ENCODE results near the gene SPN.
A peak's percentile ranks its signal among the peaks of the same experiment; 100 is the strongest.
"Not testable (repeated sequence)": the region's sequence is repeated elsewhere in the genome, so short reads cannot be mapped to it uniquely, and the experiment has no call there.

Gene SPN, protein sequence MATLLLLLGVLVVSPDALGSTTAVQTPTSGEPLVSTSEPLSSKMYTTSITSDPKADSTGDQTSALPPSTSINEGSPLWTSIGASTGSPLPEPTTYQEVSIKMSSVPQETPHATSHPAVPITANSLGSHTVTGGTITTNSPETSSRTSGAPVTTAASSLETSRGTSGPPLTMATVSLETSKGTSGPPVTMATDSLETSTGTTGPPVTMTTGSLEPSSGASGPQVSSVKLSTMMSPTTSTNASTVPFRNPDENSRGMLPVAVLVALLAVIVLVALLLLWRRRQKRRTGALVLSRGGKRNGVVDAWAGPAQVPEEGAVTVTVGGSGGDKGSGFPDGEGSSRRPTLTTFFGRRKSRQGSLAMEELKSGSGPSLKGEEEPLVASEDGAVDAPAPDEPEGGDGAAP

DNA sequence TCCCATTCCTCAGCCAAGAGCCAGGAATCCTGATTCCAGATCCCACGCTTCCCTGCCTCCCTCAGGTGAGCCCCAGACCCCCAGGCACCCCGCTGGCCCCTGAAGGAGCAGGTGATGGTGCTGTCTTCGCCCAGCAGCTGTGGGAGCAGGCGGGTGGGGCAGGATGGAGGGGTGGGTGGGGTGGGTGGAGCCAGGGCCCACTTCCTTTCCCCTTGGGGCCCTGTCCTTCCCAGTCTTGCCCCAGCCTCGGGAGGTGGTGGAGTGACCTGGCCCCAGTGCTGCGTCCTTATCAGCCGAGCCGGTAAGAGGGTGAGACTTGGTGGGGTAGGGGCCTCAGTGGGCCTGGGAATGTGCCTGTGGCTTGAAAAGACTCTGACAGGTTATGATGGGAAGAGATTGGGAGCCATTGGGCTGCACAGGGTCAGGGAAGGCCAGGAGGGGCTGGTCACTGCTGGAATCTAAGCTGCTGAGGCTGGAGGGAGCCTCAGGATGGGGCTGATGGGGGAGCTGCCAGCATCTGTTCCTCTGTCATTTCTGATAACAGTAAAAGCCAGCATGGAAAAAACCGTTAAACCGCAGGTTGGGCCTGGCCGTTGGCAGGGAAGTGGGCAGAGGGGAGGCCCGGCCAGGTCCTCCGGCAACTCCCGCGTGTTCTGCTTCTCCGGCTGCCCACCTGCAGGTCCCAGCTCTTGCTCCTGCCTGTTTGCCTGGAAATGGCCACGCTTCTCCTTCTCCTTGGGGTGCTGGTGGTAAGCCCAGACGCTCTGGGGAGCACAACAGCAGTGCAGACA, at the start of gene SPN:
Gene SPN, plus strand, starts transcription at position 232 of the 791 bp plus-strand sequence. Its CDS starts 482 bp downstream, at position 714.
- no peak for DNase-seq (ENCODE audit: low read depth, low spot score)

DNA sequence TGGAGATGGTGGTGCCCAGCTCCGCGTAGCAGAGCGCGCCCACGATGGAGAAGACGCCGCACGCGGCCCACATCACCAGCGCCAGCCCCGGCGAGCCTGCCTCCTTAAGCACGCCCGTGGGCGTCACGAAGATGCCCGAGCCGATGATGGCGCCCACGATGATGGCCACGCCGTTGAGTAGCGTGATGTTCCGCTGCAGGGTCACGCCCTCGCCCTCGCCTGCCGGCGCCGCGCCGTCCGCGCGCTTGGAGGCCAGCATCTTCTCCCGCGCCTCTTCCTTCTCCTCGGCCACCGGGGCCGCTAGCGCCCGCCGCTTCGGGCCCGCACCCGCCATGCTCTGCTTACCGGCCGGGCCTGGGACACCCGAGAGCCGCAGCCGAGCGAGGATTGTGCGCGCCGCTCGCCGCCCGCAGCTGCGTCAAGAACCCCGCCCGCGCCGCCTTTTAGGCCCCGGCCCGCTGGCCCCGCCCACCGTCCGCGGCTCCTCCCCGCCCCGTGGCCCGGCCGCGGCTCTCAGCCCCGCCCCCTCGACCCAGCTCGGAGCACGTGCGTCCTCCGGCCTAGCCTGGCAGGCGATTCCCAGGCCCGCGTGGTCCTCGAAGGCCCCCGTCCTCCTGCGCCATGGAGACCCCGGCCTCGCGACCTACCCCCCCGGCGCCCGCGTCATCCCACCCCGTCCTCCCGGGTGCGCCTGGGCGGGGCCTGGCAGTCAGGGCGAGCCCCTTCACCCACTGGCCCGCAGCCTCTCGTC, 49.6 kb upstream of the SPN start:
- DNase-seq (ENCODE audit: low read depth, low spot score): peak; percentile 91

DNA sequence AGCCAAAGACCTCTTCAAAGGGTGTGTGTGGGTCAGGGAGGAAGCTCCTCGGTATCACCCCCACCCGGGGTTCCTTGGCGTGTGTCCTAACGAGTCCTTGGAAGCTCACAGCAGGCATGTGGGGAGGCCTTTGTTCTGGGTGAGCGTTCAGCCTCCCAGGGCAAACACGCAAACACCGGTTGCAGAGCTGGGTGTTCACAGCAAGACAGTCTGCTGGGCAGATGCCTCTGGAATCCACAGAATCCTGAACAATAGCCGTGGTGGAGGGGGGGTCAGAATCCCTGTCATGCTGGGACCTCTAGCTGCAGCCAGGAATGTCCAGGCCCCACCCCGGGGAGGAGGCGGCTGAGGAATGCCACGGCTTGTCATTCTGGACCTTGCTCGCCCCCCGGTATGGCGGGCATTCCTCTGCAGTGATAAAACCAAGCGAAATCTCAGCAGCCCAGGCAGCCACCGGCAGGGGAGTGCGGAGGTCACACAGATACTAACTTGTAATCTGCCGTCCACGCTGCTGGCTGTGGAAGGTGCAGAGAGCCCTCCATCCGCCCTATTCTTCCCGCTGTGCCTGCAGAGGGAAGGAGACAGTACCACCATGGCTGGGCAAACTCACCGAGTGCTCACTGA, 48.2 kb upstream of the SPN start:
- DNase-seq (ENCODE audit: low read depth, low spot score): peak; percentile 55

DNA sequence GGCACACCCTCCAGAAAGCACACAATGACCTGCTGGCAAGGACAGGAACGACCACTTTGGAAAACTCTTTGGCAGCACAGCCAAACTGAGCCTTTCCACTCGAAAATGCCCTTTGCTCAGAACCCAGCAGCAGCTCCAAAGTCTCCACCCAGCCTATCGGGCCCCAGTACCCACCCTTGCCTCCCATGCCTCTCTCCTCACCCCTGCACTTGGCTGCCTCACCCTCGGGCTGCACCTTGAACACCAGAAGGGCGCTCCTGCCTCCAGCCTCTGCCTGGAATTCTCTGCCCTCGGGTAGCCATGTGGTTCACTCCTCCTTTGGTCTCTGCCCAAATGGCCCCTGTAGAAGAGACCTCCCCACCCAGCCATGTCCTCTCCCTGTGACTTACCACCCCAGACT, 46.9 kb upstream of the SPN start:
- DNase-seq (ENCODE audit: low read depth, low spot score): not testable (repeated sequence)

DNA sequence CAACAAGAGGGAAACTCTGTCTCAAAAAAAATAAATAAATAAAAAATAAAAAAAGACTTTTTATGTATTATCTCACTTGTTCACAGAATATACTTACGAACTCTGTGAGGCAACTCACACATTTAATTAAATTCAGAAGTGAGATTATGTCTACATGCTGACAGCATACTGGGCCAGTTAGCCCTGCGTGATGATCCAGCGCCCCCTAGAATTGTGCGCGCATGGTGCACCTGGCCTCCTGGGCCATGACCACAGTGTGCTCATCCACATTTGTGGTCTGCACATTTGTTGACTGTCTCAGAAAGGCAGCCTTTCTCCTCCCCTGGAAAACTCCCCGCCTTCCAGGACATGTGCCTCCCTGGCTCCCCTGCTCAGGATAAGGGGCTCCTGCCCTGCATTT, 42.5 kb upstream of the SPN start:
- DNase-seq (ENCODE audit: low read depth, low spot score): not testable (repeated sequence)

DNA sequence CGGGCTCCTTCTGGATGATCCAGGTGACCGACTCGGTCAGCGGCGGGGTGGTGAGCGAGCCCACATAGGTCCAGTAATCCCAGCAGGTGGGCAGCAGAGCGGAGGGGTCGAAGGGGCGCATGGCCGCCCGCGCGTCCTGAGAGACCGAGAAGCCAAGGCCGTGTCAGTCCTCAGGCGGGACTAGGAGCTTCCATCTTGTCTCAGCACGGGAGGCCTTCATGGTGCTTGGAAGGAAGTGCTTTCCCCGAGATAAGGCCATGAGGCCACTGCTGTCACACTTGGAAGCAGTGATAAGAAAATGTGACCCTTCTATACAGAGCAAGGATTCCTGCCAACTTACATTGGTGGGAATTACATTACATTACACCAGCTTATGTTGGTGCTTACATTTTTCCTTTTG, 40.3 kb upstream of the SPN start:
- DNase-seq (ENCODE audit: low read depth, low spot score): not testable (repeated sequence)

DNA sequence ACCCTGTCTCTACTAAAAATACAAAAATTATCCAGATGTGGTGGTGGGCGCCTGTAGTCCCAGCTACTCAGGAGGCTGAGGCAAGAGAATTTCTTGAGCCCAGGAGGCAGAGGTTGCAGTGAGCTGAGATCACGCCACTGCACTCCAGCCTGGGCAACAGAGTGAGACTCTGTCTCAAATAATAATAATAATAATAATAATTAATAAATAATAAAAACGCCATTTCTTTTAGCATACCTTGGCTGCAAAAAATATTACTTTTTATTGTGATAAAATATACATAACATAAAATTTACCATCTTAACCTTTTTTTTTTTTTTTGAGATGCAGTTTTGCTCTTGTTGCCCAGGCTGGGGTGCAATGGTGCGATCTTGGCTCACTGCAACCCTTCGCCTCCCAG, 39.8 kb upstream of the SPN start:
- not testable (repeated sequence) for DNase-seq (ENCODE audit: low read depth, low spot score)

DNA sequence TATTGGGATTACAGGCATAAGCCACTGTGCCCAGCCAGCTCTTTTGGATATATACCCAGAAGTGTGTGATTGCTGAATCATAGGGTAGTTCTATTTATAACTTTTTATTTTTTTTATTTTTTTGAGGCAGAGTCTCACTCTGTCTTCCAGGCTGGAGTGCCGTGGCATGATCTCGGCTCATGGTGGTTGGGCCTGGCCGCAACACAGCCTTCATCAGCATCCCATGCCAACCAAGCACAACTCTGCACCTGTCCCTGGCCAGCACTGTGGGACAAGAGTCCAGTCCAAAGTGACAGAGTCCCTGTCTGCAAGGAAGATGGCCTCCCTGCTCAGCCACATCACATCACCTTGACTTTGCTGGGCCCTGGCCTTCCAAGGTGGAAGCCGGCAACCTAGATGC, 37.9 kb upstream of the SPN start:
- DNase-seq (ENCODE audit: low read depth, low spot score): not testable (repeated sequence)

DNA sequence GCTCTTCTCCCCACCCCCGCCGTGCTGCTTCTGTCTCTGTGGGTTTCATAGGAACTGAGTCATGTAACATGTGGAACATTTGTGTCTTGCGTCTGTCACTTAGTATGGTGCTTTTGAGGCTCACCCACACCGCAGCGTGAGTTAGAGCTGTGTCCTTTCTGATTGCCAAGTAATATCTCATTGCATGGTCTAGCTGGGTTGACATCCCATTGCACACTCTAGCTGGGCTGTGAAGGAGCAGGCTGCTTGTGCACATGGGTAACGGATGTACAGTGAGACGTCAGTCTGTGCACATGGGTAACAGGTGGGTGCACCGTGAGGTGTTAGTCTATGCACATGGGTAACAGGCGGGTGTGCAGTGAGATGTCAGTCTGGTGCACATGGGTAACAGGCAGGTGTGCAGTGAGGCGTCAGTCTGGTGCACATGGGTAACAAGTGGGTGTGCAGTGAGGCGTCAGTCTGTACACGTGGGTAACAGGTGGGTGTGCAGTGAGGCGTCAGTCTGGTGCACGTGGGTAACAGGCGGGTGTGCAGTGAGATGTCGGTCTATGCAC, 36.2 kb upstream of the SPN start:
- not testable (repeated sequence) for DNase-seq (ENCODE audit: low read depth, low spot score)

DNA sequence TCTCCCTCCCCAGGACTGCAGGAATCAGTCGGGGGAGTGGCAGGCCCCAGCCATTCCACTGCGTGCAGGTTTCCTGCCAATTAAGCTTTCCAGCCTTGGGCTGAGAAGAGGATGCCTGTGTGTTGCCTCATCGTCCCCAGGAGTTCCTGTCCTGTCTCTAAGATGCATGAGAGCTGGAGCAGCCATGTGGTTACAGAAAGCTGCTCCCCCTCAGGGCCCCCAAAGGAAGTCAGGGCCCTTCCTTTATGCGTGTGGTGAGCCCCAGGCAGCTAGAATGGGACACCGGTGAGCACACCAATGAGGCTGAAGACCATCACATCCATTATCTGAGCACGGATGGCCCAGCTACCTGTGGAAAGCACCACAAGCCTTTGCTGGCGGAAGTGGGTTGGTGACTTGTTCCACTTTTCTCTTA, 35.4 kb upstream of the SPN start:
- not testable (repeated sequence) for DNase-seq (ENCODE audit: low read depth, low spot score)

DNA sequence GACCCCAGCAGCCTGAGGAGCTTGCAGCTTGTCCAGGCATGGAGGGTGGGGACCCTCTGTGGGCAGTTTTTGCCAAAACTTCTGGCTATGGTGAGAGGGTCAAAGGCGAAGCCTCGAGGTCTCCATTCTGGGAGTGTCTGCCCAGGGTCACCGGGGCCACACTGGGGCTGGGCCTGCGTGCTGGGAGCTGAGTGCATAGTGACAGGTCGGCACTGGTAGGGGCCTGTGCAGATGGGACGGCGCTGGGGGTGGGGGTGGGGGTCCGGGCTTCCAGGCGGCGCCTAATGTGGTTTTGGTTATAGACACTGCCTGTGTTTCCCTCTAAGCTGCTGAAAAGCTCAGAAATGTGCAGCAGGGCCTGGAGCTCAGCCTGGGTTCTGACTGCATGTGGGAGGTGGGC, 34.3 kb upstream of the SPN start:
- not testable (repeated sequence) for DNase-seq (ENCODE audit: low read depth, low spot score)

DNA sequence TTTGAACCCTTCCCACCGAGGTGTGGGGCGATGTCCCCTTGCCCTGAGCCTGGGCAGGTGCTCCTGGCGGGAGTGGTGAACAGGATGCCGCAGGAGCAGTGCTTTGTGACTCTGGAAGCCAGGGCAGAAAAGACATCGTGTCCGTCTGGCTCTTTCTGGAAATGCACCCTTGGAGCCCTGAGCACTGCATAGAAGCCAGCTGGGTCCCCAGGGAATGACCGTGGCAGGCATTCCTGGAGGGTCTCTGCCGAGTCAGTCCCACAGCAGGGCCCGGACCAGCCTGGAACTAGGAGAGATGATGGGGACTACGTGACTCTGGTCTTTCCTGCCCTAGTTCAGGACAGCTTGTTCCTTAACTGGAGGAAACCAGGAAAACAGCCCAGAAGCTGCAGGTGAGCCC, 33.7 kb upstream of the SPN start:
- DNase-seq (ENCODE audit: low read depth, low spot score): not testable (repeated sequence)

DNA sequence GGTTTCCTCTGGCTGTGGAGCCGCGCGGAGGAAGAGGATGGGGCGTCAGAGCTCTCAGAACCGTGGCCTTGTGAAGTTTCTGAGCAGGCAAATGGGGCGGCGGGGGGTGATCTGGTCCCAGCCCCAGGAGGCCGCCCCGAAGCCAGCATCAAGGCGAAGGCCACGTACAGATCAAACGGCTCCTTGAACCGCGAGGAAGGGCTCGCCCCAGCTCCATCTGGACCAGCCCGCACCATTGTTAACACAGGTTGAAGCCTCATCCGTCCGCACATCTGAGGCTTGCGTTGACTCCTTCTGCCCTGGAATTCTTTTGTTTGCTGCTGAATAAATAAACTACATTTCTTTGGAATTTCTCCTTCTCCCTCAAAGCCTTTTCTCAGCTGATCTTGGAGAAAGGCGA, 31.4 kb upstream of the SPN start:
- not testable (repeated sequence) for DNase-seq (ENCODE audit: low read depth, low spot score)

DNA sequence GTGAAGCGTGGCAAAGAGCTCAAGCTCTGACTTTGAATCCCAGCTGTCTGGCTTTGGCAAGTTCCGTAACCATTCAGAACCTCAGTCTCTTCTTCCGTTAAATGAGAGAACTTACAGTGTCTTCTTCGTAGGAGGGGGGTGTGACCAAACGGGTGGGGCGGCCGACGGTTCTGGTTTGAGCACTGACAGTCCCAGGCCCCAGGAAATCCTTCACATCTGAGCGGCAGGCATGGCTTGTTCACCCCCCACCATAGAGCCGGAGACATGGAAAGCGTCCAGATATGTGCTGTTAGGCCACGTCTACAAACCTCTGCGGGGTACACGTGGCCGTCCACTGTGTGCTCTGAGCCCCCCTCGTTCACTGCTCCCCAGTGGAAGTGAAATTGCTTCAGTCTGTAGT, 27.1 kb upstream of the SPN start:
- not testable (repeated sequence) for DNase-seq (ENCODE audit: low read depth, low spot score)

DNA sequence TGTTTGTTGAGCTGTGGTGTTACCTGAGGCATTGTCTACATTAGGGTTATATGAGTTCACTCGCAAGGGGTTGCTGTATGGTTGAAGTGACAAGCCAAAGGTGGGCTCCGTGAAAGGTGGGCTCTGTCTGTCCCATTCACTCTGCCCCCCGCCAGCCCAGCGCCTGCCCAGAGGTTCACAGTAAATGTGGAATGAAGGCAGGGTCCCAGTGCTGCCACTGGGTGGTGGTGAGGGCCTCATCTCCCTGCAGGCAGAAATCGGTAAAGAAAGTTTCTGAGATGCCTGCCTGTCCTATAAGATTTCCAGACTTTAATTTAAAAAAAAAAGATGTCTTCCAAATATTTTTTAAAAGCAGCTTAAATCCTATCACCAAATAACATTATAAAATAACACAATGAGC, 26.7 kb upstream of the SPN start:
- DNase-seq (ENCODE audit: low read depth, low spot score): not testable (repeated sequence)

DNA sequence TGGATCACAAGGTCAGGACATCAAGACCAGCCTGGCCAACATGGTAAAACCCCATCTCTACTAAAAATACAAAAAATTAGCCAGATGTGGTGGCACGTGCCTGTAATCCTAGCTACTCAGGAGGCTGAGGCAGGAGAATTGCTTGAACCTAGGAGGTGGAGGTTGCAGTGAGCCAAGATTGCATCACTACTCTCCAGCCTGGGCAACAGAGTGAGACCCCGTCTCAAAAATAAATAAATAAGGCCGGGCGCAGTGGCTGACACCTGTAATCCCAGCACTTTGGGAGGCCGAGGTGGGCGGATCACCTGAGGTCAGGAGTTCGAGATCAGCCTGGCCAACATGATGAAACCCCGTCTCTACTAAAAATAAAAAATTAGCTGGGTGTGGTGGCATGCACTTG, 24.3 kb upstream of the SPN start:
- DNase-seq (ENCODE audit: low read depth, low spot score): not testable (repeated sequence)

DNA sequence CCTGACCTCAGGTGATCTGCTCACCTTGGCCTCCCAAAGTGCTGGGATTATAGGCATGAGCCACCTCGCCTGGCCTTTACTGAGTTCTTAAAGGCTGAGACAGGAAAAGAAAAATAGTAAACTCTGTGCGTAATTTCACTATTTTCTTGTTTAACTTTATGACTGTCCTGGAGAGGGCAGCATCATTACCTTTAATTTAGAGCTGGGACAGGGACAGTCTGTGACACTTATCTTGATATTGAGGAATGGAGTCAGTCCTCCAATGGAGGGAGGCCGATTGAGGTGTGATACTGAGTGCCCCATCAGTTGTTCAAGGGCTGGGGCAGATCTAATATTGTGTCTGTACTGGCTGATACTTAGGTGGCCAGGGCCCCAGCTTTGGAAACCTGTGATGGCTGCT, 21.5 kb upstream of the SPN start:
- no peak for DNase-seq (ENCODE audit: low read depth, low spot score)

DNA sequence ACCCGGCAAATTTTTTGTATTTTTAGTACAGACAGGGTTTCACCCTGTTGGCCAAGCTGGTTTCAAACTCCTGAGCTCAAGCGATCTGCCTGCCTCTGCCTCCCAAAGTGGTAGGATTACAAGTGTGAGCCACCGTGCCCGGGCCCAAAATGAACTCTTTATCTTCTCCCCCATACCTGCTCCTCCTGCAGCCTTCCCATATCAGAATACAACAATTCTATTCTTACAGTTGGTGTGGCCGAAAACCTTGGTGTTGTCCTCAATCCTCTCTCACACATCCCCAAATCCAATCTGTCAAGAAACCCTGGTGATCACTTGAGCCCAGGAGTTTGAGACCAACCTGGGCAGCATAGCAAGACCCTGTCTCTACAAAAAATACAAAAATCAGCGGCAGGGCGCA, 19.5 kb upstream of the SPN start:
- no peak for DNase-seq (ENCODE audit: low read depth, low spot score)

DNA sequence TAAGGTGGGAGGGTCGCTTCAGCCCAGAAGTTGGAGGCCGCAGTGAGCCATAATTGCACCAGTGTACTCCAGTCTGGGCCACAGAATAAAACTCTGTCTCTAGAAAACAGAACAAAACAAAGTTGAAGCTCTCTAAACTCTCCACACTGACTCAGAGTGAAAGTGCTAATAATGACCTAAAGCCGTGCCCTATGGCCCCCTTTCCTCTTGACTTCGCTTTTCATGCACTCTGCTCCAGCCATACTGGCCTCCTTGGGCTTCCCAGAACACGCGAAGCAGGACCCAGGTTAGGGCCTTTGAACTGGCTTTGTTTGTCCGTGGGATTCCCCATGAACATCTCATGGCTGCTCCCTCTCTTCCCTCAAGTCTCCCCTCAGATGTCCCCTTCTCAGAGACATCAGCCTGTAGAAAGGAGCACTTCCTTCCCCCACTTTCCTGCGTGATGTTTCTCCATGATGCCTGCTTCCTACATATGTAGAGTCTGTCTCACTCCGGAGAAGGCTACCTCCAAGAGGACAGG, 18.6 kb upstream of the SPN start:
- DNase-seq (ENCODE audit: low read depth, low spot score): no peak

DNA sequence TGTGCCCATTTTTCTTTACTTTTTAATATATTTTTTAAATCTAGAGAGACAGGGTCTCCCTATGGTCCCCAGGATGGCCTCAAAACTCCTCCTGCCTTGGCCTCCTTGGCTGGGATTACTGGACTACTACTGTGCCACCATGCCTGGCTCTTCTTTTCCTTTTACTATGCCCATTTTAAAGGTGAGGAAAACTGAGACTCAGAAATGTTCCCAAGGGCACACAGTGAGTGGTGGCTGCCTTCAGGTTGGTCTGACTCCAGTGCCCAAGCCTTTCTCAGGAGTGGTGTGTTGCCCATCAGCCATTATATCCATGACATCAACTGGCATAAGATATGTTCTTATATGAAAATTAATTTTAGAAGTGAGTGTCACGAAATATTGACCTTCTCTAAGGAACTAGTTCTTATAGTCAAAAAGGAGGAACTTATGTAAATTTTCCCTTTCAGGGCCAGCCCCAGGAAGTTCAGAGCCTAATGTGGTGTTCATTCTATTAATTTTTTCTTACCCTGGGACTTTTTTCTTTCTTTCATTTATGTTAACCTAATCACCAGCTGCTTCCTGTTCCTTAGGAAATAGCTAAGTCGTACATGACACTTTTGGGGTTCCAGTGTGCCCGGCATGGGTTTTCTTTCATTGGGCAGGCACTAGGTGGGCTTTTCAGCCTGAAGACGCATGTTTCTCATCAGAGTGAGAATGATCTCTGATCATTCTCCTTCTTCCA, 17.9 kb upstream of the SPN start:
- no peak for DNase-seq (ENCODE audit: low read depth, low spot score)

All from astrocyte of the hippocampus (primary cell).